ENCODE data around the gene MINDY1.
A peak's percentile ranks its signal among the peaks of the same experiment; 100 is the strongest.

The MINDY1 gene

DNA sequence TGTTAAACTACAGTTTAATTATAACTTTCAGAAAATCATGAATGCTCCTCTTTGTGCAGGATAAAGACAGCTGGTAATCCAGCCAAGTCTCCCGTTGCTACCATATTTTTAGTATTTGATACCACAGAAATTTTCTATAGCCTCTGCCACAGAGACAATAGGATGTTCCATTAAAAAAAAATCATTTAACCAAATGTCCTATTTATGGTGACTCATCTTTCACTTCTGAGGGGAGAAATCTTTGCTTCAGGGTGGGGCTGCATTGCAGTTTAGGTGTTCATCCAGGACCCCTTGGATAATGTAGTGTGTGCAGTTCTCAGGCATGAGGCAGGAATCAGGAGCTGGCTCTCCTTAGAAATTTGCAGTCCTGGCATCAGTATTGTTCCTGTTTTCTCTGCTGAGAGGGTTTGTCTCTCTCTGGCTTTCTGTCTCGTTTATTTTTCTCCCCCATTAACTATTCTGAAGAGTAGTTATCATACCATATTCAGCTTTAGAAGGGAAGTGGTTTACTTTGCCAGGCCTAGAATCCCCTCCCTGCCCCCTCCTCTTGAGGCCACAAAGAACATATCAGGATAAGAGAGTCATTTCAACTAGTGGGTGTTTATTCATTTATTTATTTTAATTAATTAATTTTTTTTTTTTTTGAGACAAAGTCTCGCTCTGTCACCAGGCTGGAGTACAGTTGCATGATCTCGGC lies 4.6 kb upstream of the MINDY1 start:
- DNase-seq (ENCODE audit: low spot score) = no peak

DNA sequence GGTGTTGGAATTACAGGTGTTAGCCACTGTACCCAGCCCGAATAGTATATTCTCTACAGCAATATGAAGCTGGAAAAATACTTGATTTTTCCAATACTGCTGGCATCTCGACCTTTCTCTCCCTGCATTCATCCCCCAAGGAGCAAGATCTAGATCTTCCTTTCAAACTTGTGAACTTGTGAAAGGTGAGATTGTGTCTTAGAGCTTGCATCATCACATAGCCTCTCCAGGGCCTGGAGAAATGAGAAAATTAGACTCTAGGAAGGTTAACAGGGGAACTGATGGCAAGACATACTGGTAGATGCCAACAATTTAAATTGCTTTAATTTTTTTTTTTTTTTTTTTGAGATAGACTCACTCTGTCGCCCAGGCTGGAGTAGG lies 3.6 kb upstream of the MINDY1 start:
- no peak for DNase-seq (ENCODE audit: low spot score)

DNA sequence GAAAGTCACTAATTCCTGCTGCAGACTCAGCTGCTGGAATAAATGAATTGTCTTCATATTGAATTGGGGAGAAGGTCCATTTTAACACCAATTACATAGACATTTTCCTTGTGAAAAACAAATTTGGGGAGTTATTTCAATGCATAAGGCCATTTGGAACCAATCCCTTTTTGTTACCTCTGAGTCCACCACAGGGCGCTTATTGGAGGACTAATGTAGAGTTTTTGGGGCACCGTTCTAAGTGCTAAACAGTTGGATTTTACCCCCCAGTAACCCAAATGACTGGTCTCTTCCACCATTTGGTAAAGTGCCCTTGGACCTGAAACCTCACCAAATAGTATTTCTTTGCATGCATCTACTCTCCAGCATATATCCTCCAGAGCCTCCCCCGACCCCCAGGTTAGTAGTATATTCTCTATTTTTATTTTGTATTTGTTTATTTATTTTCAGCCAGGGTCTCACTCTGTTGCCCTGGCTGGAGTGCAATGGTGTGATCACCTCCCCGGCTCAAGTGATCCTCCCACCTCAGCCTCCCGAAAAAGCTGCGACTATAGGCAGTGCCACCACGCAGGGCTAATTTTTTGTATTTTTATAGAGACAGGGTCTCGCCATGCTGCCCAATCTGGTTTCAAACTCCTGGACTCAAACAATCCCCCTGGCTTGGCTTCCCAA lies 3.1 kb upstream of the MINDY1 start:
- no peak for DNase-seq (ENCODE audit: low spot score)

DNA sequence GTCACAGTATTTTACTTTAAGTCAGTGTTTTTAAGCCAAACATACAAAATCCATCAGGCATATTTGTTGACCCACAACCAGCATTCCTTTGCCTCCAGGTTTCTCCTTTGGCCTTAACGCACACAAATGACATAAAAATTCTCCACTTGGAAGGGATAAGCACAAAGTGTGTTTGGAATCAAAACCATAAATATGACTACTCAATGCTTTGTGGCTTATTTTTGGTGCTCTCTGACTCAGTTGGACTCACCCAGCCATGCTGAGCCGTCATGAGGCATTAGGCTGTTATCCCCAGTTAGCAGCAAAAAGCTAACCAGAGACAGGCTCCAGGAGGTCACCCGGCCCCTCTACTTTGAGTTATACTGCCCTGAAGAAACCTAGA lies 2.5 kb upstream of the MINDY1 start:
- no peak for DNase-seq (ENCODE audit: low spot score)

DNA sequence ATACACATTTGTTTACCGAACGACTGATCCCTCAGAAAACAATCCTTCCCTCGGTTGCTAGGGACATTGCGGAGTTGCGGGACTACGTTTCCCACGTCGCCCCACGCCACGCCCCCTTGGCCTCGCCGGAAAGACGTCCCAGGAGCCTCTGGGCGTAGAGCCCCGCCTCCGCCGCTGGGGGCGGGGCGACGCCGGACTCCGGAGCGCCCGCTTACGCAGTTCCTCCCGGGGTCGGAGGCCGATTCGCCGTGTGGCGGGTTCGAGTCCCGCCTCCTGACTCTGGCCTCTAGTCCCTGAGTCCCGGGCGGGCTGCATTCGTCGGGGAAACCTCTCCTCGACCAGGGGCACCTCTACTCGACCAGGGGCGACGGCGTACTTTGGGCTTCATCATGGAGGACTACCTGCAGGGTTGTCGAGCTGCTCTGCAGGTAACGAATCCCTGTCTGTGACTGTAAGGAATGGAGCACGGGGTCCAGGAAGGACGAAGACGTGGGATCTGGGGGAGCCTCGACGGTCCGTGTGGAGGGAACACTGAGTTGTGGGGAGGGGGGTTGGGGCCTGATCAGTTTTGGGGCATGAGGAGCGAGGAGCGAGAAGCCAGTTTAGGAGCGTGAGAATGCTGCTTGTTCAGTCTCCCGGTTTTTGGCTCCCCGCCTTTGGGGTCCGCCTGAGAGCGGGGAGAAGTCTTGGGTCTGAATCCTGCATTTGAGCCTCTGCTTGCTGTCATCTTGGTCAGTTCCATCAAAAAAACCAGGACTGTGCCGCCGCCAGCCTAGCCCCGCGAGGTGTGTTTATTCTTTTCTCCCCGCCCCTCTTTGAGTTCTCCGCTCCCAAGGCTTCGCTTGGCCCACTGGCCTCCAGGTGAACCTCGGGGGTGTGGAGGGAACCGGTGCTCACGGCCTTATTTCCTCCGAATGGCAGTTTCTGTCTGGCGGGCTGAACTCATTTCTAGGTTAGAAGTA lies 1.8 kb upstream of the MINDY1 start, which contains the start of gene PRUNE1:
Gene PRUNE1 (plus strand): TSS at position 206 of the 962 bp plus-strand sequence. CDS start 184 bp downstream, at position 390.
- DNase-seq (ENCODE audit: low spot score) = peak; percentile 97

DNA sequence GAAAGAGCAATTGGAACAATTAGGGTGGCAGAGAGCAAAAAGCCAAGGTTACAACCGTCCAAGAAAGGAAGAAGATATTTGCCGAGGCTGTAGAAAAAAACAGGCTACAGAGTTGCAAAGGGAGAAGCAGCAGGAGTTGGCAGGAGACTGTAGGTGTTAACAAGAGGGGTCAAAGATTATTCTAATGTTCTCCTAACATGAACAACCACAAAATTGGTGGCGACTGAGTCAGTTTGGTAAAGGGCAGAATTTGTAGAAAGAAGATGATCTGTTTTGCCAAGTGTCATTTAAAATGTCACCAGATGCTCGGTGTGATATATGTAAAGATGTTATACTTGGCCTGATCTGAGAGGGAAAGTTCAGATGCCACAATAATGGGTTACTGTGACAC lies 1.1 kb upstream of the MINDY1 start:
- no peak for DNase-seq (ENCODE audit: low spot score)

DNA sequence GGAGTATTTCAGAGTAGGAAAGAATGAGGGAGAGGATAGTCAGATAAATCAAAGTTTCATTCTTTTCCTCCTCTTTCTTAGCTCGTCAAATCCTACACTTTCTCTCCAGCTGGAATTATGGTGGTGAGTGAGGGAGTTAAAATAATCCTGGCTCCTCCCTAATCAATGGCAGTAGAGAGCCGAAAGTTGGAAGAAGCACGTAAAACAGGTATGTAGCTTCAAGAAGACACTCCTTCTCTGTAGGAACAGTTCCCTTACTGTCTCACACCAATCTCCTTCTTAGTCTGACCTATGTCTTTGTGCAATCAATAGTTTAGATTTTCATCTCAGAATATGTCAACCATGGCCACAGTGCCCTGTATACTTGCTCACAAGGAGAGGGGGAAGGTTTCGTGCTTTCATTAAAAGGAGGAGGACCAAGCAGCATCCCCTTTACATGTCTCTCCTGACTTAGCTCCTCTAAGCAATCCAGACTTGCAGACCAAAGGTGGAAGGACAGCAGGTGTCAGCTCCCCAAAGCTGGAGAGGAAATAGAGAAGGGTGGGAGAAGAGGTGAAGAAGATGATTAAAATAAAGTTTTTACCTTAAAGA lies 878 bp downstream of the MINDY1 start:
- no peak for DNase-seq (ENCODE audit: low spot score)

DNA sequence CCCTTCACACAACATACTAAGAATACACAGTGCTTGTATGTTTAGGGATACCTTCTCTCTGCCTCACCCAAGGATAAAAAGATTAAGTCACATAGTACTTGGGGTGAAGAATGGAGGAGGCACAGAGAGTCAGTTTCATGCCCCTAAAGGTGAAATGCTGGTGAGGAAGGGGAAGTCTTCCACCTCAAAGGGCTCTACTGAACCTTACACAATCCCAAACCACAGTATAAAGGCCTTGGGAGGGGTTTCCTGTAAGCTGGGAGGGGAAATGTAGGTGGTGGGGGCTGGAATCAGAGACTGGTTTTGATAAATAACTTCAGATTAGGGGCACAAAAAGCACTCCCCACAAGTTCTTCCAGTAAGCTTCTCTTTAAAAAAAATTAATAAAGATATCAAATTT lies 3.5 kb downstream of the MINDY1 start:
- no peak for DNase-seq (ENCODE audit: low spot score)

DNA sequence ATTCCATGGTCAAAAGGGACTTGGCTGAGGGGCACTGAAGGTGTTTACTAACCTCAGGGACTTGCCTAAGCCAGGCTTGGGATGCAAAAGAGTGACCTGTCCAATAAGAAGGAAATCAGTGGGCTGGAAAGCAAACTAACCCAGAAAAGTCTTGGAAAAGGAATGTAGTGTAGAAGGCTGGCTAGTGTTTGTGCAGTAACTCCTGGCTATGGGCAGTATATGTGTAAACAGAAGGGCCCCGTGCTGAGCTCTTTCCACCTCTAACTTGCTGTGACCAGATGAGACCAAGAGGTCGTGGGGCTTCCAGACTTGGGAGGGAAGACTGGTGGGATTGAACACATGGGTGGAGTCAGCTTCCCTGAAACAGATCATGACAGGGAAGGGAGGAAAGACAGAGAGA lies 4.1 kb downstream of the MINDY1 start:
- no peak for DNase-seq (ENCODE audit: low spot score)

DNA sequence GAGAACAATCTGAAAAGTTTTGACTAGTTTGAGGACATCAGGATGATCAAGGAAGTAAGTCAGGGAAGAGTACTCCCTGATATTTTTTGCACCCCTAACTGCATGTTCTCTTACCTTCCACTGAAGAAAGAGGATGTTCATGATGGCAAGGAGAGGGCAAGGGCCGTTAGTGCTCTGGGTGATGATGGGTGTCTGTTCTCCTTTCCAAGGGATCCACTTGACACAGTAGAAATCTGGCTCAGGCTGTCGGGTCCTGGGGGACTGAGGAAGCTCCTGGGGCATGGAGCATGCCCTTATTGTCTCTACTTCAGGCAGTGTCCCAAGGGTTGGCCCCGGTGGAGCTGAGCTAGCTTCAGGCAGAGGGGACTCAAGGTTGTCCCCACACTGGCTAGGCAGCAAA lies 4.7 kb downstream of the MINDY1 start:
- no peak for DNase-seq (ENCODE audit: low spot score)

DNA sequence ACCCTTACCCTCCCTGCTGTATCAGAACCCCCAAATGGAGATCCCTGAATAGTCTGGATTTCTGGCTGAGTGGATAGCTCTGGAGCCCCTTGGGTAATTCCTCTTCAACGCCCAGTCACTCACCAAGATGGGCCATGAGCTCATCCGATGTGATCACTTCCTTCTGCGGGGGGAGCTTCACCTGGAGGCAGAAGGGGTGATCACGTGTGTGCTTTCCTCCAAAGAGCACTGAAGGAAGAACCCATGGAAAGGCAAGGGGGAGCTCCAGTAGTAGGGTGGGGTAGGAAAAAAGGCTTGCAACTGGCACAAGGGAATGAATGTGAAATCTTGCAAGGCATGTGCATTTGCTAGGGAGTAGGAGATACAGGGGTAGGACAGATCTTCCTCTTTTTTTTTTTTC lies 5.1 kb downstream of the MINDY1 start:
- no peak for DNase-seq (ENCODE audit: low spot score)

DNA sequence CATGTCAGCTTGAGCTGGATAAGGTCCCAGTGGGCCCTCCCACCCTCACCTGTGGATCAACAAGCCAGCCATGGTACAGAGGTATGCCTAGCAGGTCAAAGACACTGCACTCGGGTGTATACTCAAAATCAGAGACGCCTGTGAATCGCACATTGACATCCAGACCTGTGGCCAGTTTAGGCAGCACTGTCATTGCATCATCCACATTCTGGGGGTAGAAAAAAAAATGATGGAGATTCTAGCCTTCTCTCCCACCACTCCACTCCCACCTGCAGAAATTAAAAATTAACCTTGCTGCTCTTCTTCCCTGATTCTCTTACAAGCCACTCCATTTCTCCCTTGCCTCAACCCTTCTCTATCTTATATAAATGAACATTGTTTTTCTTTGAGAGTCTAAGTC lies 6.3 kb downstream of the MINDY1 start:
- no peak for DNase-seq (ENCODE audit: low spot score)

DNA sequence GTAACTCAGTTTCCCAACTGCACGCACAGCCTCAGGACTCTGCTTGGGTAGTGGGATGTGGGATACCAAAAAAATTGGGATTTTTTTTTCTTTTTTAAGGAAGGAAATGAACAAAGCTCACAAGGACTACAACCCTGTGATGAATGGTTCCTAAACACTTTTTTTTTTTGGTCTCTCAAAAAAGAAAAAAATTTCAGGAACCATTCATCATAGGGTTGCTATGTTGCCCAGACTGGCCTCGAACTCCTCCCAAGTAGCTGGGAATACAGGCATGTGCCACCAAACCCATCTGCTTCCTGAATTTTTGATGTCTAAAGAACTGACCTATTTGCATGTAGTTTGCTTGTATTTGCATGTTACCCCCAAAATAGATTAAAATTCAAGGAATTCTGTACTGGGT lies 6.8 kb downstream of the MINDY1 start:
- no peak for DNase-seq (ENCODE audit: low spot score)

DNA sequence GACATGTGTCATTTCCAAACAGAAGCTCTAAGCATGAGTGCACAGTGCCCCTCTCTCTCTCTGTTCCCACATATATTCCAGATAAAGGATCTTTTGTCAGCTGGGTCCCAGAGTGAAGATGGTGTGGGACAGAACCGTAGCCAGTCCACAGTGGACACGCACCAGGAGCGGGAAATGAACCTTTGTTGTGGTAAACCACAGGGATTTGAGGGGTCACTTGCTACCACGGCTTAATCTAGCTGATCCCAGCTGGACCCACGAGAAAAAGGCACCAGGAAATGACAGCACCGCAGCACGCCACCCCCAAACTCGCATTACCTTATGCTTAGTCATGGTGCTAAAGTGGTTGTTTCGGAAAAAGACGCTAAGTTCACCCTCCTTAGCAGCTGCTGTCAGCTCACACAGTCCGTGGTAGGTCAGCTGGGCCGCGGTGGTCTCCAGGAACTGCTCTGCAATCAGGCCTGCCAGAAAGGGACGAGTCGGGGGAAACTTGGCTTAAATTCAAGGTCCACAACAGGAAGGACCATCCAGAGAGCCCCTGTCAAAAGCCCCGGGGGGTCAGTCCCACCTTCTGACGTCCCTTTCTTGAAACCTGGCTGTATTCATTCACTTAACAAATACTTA lies 7.5 kb downstream of the MINDY1 start:
- peak; percentile 63 for DNase-seq (ENCODE audit: low spot score)

DNA sequence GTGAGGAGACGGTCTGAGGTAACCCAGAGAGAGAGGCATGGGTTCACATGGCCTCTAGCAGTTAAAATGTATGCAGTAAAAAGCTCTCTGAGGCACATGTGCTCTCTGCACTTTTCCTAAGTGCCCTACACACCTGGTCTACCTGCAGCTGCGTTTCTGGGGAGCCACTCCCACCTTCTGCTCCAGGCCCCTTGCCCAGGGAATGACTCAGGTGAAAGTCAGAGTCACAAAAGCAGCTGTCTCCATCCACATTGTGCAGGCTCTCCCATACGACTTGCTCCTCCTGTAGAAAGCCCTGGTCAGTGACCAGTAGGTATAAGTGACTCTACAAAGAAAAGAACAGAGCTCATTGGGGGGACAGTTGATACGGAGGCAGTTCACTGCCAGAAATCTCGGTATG lies 8.8 kb downstream of the MINDY1 start:
- DNase-seq (ENCODE audit: low spot score) = no peak

DNA sequence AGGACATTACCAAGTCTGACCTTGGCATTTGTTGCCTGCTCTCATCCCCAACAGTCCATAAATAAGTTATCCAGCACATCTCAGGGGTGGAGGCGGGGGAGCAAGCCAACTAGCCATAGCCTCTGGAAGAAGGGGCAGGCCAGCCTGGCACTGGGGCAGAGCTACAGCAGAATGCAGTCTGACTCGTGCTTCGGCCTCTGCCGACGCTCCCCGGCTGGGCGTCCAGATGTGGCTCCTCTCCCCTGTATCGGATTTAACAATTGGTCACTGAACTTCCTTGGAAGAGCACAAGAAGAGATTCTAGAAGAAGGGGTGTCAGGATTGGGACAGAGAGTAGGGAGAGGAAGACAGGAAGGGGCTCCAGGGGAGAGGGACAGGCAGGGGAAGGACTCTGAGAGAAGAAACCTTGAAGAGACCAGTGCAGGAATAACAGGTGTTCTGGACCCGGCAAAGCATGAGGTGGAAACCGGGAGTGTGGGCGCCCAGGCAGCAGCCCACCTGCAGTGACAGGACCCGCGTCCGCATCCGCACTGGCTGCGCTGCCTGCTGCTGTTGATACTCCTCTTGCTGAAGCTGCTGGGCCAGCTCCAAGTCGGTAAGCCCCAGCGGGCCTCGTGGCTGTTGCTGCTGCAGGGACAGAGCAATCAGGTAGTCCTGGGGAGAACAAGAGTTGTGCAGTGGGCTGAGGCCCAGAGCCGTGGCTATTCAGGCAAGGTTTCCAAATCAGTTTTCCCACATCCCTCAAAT lies 9.4 kb downstream of the MINDY1 start:
- DNase-seq (ENCODE audit: low spot score) = no peak

DNA sequence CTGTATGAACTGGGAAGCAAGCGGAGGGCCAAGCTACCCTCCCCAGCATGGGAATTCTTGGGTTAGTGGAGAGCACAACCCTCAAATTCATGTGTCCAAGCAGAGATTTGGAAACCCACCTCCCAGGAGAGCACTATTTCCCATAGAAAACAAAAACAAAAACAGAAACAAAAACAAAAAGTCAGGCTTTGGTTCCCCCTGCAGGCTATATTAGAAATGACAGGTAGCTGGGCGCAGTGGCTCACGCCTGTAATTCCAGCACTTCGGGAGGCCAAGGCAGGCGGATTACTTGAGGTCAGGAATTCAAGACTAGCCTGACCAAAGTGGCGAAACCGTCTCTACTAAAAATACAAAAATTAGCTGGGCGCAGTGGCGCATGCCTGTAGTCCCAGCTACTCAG lies 10.8 kb downstream of the MINDY1 start:
- DNase-seq (ENCODE audit: low spot score) = no peak

DNA sequence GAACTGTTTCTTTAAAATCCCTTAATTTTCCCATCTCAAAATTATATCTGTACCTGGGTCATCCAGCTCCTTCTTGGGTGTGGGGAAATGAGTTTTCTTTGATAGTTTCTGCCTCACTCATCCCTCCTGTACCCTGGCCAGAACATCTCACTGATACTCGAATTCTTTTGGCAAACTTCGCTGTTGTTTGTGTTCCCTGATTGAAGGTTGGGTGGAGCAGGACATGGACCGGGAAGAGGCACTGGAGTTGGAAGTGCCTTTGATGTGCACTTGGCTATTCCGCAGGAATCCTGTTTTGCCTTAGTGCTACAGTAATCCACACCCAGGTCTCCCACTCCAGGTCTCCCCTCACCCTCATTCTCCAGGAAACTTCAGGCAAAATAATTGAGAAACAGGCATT lies 11.2 kb downstream of the MINDY1 start:
- no peak for DNase-seq (ENCODE audit: low spot score)

DNA sequence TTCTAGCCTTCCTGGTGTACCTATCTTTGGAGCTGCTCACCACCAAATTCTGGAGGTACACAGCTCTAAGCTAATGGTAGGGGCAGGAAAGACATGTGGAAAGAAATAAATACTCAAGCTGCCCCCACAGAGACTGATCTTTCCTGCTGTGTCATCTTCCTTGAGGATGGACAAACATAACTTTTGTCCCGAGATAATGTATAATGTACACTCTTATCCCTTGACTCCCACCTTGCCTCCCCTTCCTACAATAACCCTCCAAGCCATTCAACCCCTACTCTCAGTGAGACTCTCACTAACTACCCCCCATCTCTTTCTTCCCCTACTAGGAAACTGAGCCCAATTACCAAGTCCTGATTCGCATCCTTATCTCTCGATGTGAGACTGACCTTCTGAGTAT lies 12.5 kb downstream of the MINDY1 start:
- DNase-seq (ENCODE audit: low spot score) = no peak

DNA sequence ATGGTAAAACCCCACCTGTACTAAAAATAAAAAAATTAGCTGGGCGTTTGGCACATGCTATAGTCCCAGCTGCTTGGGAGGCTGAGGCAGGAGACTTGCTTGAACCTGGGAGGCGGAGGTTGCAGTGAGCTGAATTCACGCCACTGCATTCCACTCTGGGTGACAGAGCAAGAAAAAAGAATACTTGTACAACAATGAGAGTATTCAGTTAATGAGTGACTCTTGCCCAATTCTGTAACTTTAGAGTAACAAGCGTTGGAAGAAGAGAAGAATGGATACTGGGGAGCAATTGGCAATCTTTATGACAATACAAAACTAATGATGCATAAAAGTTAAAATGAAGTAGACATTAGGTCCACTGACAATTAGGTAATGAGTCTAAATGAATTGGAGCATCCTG lies 14.1 kb downstream of the MINDY1 start:
- no peak for DNase-seq (ENCODE audit: low spot score)

DNA sequence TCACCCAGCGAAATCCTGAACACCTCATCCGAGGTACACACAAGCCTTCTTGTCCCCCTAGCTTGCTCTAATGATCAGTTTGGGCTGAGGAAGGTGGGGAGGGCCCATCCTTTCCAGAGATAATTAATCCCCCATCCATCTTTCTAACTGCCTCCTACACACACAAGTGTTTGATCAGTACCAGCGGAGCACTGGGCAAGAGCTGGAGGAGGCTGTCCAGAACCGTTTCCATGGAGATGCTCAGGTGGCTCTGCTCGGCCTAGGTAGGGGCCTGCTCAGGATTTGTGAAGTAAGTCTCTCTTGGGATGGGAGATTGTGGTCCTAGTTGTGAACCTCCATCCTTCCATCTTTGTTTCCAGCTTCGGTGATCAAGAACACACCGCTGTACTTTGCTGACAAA lies 18.8 kb downstream of the MINDY1 start:
- no peak for DNase-seq (ENCODE audit: low spot score)
